HG03025 (cell line): ENCODE results near the gene NRG4.
"Not testable (repeated sequence)": the region's sequence is repeated elsewhere in the genome, so short reads cannot be mapped to it uniquely, and the experiment has no call there.

Experiments used
- ATAC-seq: cut with Tn5 transposase; IDR thresholded peaks from one replicate; pipeline ENCODE4 v1.9.1; 2021; ENCODE audit warnings: mild to moderate bottlenecking, moderate library complexity; ENCODE audit not compliant: unreplicated experiment, low FRiP score

NRG4 gene

GRCh38 chr15:75995611-75996010, 16.6 kb downstream of the NRG4 start:
- no peak for ATAC-seq

DNA sequence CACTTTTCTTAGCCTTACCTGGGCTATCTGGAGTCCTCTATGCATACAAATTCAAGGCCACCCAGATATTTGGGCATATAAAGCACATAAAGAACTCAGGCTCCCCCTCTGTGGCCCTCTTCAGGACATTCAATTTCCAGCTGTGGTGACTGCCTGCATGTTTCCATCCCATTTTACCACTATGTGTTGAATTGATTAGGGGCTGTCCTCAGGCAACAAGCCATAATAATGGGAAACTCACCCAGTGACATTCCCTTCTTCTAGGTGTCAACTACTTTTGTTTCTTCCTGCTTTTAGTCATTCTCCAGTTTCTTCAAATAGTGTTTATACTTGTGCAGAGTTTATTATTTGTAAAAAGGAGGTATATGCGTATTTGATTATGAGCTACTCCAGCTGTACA, 18.0 kb downstream of the NRG4 start:
- no peak for ATAC-seq

- ATAC-seq: no peak
Observed at GRCh38 chr15:75992897-75993296, 19.3 kb downstream of the NRG4 start.

DNA sequence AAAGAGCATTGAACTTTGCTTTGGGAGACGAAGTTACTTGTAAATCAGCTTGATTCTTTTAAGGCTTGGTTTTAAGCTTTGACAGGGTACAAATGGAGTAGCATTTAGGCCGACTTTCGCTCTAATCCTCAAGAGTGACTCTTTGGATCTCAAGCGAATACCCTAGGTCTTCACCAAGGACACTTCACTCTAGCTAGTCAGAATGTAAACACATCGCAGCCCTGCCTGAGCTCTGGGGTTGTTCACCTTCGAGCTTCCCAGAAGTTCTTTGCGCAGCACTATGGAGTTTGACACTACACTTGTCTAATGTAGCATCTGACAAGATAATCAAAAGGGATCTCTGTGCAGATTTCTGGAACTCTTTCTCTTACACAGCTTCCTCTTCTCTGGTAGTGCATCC, 22.3 kb downstream of the NRG4 start:
- no peak for ATAC-seq

- no peak for ATAC-seq
Observed at GRCh38 chr15:75989045-75989444, 23.2 kb downstream of the NRG4 start.

- no peak for ATAC-seq
Observed at GRCh38 chr15:75985971-75986370, 26.3 kb downstream of the NRG4 start.

GRCh38 chr15:75984706-75985105, 27.5 kb downstream of the NRG4 start:
- not testable (repeated sequence) for ATAC-seq

DNA sequence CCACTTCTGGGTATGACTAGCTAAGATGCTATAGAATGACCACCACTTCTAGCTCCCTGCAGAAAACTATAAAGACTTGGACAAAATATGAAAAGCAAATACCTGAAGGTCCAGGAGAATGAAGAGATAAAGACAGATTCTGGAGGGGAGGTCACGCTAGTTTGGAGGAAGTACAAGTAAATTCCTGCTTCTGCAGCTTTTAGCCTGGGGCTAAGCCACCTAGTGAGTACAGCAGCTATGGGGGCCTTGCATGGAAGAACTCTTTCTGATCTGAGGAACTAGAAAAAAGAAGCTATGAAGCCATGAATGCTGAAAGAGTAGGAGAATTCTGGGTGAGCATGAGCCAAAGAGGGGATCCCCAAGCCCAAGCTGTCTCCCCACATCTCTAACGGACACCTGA, 29.8 kb downstream of the NRG4 start:
- no peak for ATAC-seq

- no peak for ATAC-seq
Observed at GRCh38 chr15:75981149-75981815, 30.9 kb downstream of the NRG4 start.

DNA sequence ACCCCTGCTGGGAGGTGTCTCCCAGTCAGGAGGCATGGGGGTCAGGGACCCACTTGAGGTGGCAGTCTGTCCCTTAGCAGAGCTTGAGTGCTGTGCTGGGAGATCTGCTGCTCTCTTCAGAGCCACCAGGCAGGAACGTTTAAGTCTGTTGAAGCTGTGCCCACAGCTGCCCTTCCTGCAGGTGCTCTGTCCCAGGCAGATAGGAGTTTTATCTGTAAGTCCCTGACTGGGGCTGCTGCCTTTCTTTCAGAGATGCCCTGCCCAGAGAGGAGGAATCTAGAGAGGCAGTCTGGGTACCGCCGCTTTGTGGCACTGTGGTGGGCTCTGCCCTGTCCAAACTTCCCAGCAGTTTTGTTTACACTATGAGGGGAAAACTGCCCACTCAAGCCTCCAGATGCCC, 35.5 kb downstream of the NRG4 start:
- not testable (repeated sequence) for ATAC-seq

GRCh38 chr15:75966073-75966472, 46.2 kb downstream of the NRG4 start:
- ATAC-seq: no peak

DNA sequence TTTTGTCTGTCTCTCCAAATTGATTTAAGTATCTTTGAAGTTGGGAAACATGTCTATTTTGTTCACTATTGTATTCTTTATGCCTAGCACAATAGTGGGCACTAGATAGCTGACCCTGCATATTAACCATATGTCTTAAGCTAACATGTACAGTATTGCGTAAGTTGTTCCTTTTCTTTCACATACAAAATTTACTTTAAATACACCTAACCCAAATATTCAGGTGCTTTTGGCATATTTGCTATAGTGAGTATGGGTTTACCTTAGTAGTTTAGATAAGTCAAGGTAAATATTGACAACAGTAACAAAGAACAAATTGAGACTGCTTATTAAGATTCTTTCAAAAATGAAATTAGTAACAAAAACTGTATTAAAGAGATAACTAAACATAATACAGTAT, 50.9 kb downstream of the NRG4 start:
- no peak for ATAC-seq

DNA sequence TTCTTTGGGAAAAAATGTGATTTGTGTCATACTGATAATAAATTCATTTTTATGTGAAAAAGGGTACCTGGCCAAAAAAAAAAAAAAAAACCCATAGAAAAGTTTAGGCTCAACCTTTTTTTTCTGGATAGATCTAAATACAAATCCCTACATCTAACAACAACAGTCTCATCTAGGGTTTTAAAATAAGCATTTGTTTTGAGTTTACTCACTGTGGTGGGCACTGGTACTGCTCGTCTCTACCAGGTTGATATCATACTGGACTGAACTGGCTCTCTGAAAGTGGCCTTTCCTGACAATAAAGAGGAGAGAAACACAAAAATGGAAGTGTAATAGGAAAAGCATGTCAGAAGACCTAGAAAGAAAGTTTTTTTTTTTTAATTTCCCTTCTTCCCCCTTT, 56.5 kb downstream of the NRG4 start:
- ATAC-seq: no peak

DNA sequence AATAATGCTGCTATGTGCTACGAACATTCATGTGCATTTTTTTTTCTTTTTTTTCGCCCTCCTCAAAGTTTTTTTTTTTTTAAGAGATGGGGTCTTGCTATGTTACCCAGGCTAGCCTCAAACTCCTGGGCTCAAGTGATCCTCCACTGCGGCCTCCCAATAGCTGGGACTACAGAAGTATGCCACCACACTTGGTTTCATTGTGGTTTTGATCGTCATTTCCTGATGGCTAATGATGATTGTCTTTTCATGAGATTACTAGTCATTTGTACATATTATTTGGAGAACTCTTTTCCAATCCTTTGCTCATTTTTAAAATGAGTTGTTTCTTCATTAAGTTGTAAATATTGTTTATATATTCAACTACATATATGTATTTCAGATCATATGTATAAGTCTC, 59.7 kb downstream of the NRG4 start:
- no peak for ATAC-seq

DNA sequence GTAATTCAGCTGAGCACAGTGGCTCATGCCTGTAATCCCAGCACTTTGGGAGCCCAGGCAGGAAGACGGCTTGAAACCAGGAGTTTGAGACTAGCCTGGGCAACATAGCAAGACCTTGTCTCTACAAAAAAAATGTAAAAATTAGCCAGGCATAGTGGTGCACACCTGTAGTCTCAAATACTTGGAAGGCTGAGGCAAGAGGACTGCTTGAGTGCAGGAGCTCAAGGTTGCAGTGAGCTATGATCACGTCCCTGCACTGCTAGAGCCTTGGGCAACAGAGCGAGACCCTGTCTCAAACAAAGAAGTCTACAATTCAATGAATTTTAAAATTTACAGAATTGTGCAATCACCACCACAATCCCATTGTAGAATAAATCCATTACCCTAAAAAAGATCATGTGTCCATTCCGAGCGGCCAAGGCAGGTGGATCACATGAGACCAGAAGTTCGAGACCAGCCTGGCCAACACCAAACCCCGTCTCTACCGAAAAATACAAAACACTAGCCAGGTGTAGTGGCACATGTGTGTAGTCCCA, 63.4 kb downstream of the NRG4 start:
- ATAC-seq: no peak

GRCh38 chr15:75947092-75947491, 65.1 kb downstream of the NRG4 start:
- no peak for ATAC-seq

GRCh38 chr15:75945953-75946352, 66.3 kb downstream of the NRG4 start:
- ATAC-seq: no peak

- ATAC-seq: no peak
Observed at GRCh38 chr15:75943713-75944215, 68.5 kb downstream of the NRG4 start.

DNA sequence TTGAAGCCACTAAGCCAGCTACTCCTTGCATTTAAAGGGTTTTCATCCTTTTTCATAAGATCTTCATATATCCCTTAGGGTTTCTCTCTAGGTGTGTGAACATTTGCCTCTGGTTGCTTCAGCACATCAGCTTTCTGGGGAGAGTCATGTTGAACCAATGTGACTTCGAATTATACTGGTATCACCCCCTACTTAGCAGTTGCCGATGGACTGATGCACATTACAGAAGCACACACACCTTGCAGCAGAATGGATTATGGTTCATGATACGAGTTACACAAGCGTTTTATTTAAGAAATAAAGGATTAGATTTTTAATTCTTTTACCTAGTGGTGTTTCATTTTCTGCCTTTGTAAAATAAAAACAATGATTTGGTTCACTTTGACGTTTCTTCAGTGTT, 69.0 kb downstream of the NRG4 start:
- no peak for ATAC-seq

DNA sequence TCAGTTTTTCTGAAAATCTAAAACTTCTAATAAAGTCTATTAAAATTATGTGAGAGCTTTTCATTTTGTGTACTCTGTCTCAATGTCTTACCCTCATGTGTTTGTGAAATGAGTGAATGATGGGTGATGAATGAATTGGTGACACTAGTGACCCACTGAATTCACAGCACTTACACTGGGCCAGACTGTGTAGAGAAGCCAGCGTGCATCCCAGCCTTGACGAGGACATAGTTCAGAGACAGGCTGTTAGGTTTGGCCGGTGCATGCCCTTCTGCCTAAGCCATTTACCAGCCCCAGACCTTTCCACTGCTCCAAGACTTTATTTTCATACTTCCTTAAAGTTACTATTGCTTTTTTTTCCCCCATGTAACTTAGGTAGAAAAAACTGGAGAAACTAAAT, 69.8 kb downstream of the NRG4 start:
- no peak for ATAC-seq

DNA sequence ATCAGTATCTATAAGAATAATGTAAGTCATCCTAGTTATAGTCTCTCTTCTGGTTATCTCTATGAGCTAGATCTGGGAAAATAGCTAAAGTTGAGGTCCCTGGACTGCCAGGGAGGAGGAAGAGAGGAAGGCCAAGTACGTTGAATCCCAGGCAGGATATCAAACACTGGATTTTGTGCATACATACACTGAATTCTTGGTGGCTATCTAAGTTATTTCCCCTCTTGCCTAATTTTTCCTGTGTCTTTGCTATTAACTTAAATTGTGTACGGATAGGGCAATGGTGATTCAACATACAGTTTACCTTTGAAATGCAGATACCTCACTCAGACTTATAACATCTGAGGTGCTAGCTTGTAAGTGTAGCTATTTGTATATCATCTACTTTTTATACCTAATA, 81.4 kb downstream of the NRG4 start:
- ATAC-seq: no peak

DNA sequence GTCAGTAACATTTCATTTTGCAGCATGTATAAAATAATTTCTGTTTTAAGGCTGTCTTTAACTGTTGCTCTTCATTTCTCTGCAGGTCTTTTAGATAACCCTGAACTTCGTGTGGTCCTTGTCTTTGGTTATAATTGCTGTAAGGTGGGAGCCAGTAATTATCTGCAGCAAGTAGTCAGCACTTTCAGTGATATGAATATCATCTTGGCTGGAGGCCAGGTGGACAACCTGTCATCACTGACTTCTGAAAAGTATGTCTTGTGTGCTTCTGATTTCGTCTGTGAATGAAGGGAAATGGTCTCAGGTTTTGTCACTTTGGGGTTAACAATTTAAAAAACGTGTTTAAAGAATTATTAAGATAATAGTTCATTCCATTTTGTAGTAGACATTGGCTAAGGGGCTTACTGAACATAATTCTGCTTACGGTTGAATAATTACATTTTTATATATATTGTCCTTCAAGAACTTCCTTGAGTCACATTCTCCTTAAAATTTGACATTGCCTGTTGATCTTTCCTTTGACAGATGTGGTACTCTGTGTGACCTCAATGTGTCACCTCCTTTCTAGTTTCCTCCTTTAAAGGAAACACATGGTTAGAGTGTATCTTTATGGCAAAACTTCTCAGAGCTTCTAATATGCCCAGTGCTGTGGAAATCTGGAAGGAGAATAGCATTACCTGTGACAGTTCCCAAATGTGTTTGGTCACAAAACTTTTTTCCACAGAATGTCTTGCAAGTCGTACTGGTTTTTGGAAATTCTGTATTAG, 82.2 kb downstream of the NRG4 start:
- no peak for ATAC-seq
